GM12873 (cell line): ENCODE results near the gene ITGB5.

Experiments used
- CTCF ChIP-seq: IDR thresholded peaks from 2 replicates; pipeline ENCODE4 v1.5.1; 2012; ENCODE audit warnings: low read depth, mild to moderate bottlenecking, moderate library complexity, low read length, control low read depth; ENCODE audit not compliant: insufficient read depth; ENCODE audit errors: missing control alignments

ITGB5 gene

GRCh38 chr3:124826703-124827102, 60.5 kb downstream of the ITGB5 start:
- TF ChIP-seq CTCF: no peak

- TF ChIP-seq CTCF: no peak
These were observed 62.8 kb downstream of the ITGB5 start for GRCh38 chr3:124824286-124824915.

GRCh38 chr3:124823648-124824047, 63.5 kb downstream of the ITGB5 start:
- TF ChIP-seq CTCF: no peak

GRCh38 chr3:124823206-124823605, 64.0 kb downstream of the ITGB5 start:
- no peak for TF ChIP-seq CTCF

- no peak for TF ChIP-seq CTCF
These were observed 65.8 kb downstream of the ITGB5 start for GRCh38 chr3:124821356-124821755.

GRCh38 chr3:124818398-124819091, 68.6 kb downstream of the ITGB5 start:
- TF ChIP-seq CTCF: no peak

- TF ChIP-seq CTCF: no peak
These were observed 70.1 kb downstream of the ITGB5 start for GRCh38 chr3:124817079-124817478.
